Hematopoietic multipotent progenitor cell (in vitro differentiated cells): ENCODE data around the gene CADPS2. TPM values are rescaled to one million over a fixed set of nuclear protein-coding genes. Genes with fewer than 3 reads are reported as not detected.

Source experiments
- DNase-seq, 3 donors: peaks; one replicate each; pipeline ENCODE4 v3.0.0-alpha.2; 2011 to 2015; ENCODE audit warnings: low read depth in 2 of 3, low spot score in 2 of 3
- total RNA-seq: library from RNA; depleted of rRNA; stranded (reverse); fragments of >200 nt; gene quantifications from one replicate; pipeline ENCODE4 v1.2.3, GENCODE V29; 2012

The CADPS2 gene
- total RNA-seq, 1 donor = under 0.01 TPM

DNA sequence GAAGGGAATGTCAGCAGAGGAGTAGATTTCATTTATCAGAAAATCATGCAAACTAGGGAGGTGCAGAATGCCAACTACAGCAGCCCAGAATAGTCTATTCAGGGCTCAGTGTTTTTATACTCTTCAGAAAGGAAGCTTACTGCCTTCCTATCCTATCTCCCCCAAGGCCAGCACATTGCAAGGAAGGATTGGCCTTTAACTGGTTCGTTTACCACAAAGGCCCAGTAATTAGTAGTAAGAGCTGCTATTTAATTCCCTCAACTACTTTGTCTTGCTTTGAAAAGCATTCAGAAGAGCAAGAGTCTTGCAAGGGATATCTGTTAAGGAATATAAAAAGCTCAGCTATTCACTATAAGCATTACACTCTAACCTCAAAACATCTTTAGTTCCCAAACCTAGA lies 97.1 kb downstream of the CADPS2 start:
- DNase-seq = no peak

- DNase-seq = no peak
Observed at GRCh38 chr7:122770686-122771335, 115.4 kb downstream of the CADPS2 start.

GRCh38 chr7:122768827-122769226 lies 117.4 kb downstream of the CADPS2 start:
- DNase-seq = no peak

DNA sequence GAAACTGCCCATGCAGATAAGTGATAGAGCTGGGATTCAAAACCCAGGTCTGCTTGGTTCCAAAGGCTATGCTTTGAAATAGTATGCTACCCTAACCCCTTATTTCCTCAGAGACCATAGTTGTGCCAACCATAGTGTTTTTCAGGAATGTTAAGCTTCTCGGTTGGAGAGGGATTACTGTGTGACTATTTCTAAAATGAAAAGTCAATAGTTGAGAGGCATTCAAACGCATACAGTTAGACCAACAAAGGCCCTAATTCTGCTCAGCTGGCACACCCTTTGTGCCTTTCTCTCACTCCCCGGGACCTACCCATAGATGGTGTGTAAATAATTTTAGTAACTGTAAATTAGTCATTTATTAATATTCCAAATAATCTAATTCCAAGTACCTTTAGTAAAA lies 118.9 kb downstream of the CADPS2 start:
- DNase-seq = no peak

DNA sequence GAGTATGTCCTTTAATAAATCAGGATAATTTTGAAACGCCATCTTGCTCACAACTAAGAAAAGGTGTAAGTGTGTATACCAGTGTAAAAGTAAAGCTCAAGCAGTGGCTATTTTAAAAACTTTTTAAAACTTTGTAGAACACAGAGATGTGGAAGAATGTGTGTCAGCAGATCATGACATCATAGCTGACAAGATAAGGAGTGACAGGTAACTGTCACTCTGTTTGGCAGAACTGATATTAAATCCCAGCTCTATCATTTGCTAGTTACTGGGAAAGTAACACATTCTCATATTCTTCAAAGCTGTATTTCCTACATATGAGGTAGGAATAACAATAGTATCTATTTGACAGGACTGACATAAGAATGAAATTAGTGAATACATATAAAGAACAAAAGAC lies 119.7 kb downstream of the CADPS2 start:
- DNase-seq = no peak

- DNase-seq = no peak
Observed at GRCh38 chr7:122764902-122765301, 121.4 kb downstream of the CADPS2 start.

- no peak for DNase-seq
Observed at GRCh38 chr7:122764020-122764419, 122.2 kb downstream of the CADPS2 start.

DNA sequence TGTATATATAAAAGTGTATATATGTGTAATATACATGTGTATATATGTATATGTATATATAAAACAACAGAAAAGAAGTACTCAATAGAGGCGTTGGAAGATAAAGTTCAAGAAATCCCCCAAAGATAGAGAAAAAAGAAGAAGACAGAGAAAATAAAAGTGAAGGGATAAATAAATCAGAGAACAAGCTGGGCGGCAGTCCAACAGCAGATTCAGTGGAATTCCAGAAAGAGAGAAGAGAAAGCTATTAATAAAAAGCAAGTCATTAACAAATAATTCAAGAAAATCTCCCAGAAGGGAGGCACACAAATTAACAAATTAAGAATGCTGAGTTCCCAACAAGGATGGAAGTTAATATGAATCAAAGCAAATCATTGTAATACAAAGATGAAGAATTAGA lies 124.2 kb downstream of the CADPS2 start:
- no peak for DNase-seq

DNA sequence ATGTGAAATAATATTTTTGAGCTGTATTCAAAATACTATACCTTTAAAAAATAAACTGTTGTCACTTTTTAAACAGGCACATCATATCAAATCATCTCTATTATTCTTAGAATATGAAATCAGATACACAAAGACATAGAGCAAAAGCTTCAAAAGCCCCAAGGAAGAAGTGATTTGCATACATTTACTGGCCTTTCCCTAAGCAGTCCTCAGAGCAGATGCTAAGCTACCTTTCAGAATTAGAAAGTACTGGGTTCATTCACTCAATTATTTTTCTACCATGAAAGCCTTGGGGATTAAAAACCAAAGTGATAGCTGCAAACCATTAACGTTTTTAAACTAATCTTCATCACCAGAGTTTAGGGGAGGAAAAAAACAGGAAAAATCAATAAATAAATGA lies 127.8 kb downstream of the CADPS2 start:
- DNase-seq = no peak

GRCh38 chr7:122756860-122757259 lies 129.4 kb downstream of the CADPS2 start:
- no peak for DNase-seq

- DNase-seq = no peak
Observed at GRCh38 chr7:122755696-122756095, 130.6 kb downstream of the CADPS2 start.

GRCh38 chr7:122752583-122752982 lies 133.7 kb downstream of the CADPS2 start:
- no peak for DNase-seq

GRCh38 chr7:122750389-122750788 lies 135.9 kb downstream of the CADPS2 start:
- DNase-seq = no peak

DNA sequence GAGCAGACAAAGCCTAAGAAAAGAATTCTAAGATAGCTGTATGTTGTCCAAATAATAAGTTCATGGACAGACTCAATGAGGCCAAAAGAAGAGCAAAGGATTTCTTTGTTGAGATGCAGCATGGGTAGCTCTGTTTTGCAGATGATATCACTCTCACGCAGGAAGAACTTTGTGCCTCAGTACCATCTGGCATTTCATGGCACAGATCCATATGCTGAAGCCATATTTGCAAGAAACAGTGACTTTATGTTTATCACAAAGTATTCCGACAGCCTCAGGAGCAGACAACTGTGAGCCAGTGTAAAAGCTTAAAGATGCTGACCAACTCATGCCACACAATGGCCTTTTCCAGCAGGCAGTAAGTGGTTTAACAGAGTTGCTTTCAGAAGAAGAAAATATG lies 138.1 kb downstream of the CADPS2 start:
- DNase-seq = no peak

GRCh38 chr7:122746948-122747347 lies 139.3 kb downstream of the CADPS2 start:
- no peak for DNase-seq

GRCh38 chr7:122743211-122743610 lies 143.0 kb downstream of the CADPS2 start:
- no peak for DNase-seq

GRCh38 chr7:122738947-122739346 lies 147.3 kb downstream of the CADPS2 start:
- DNase-seq = no peak

- no peak for DNase-seq
Observed at GRCh38 chr7:122736183-122736582, 150.1 kb downstream of the CADPS2 start.

- no peak for DNase-seq
Observed at GRCh38 chr7:122727759-122728158, 158.5 kb downstream of the CADPS2 start.

GRCh38 chr7:122727354-122727753 lies 158.9 kb downstream of the CADPS2 start:
- DNase-seq = no peak

GRCh38 chr7:122726881-122727280 lies 159.4 kb downstream of the CADPS2 start:
- no peak for DNase-seq

GRCh38 chr7:122724366-122724765 lies 161.9 kb downstream of the CADPS2 start:
- DNase-seq = no peak

- no peak for DNase-seq
Observed at GRCh38 chr7:122719010-122719578, 167.2 kb downstream of the CADPS2 start.
